Measurements from ENCODE around the gene CD2BP2. TPM values are rescaled to one million over a fixed set of nuclear protein-coding genes. Genes with fewer than 3 reads are reported as not detected.

The CD2BP2 gene
- total and polyA plus RNA-seq, 2 of the 13 experiments (the other 11 are each of a cell fraction or from before 2014, with no cell fraction given): 24.9 to 54.6 TPM

DNA sequence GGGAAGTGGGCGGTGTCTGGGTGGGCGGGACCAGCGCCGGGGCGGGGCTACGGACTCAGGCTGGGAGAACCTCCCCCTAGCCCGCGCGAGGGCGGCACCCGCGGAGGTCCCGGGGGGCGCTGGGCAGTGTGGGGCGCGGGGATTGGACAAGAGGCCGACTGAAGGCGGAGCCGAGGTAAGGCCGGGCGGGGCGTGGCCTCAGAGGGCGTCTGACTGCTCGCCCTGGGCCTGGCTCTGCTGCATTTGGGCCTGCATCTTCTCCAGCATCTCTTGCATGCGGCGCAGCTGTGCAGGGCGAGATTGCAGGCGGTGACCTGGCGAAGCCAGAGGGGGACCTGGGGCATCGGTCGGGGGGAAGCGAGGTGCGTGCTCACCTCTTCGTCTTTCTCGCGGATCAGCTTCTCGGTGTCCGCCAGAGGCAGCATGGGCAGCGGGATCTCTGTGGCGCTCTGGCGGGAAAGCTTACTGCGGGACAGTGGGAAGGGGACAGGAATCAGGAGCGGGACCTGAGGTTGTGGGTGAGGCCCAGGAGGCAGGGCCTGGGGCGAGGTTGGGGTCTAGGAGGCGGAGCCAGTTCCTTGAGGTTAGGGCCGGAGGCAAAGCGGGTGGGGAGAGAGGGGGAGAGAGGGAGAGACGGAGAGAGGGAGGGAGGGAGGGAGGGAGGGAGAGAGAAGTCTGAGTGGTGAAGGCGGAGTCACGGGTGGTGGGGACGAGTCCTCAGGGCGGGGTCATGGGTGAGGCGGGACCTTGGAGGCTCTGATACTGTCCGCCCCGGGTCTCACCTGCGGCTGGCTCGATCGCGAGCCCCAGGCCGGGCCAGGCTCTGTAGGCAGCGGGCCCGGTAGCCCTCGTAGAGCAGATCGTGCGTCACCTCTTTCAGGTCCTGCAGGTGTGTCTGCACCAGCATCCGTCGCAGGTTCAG, 23.4 kb upstream of the CD2BP2 start (continued):
- TF ChIP-seq, protein P1, sequence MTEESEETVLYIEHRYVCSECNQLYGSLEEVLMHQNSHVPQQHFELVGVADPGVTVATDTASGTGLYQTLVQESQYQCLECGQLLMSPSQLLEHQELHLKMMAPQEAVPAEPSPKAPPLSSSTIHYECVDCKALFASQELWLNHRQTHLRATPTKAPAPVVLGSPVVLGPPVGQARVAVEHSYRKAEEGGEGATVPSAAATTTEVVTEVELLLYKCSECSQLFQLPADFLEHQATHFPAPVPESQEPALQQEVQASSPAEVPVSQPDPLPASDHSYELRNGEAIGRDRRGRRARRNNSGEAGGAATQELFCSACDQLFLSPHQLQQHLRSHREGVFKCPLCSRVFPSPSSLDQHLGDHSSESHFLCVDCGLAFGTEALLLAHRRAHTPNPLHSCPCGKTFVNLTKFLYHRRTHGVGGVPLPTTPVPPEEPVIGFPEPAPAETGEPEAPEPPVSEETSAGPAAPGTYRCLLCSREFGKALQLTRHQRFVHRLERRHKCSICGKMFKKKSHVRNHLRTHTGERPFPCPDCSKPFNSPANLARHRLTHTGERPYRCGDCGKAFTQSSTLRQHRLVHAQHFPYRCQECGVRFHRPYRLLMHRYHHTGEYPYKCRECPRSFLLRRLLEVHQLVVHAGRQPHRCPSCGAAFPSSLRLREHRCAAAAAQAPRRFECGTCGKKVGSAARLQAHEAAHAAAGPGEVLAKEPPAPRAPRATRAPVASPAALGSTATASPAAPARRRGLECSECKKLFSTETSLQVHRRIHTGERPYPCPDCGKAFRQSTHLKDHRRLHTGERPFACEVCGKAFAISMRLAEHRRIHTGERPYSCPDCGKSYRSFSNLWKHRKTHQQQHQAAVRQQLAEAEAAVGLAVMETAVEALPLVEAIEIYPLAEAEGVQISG (CRISPR knock-in tag; IDR thresholded peaks at IDR 0.05): peak; percentile 78; the same call in 1 of the 2 replicates
- TF ChIP-seq ZBTB39 (CRISPR knock-in tag; IDR thresholded peaks at IDR 0.05) (no peak), NFKB2 (CRISPR knock-in tag; IDR thresholded peaks at IDR 0.05; ENCODE audit: borderline replicate concordance) (peak; percentile 92), ZNF350 (CRISPR knock-in tag; IDR thresholded peaks at IDR 0.05; ENCODE audit: borderline replicate concordance, low read depth) (peak; percentile 87), POLR2AphosphoS2 (IDR thresholded peaks at IDR 0.05; ENCODE audit: low read depth, low read length) (no peak), ZNF567 (CRISPR knock-in tag; IDR thresholded peaks at IDR 0.05; ENCODE audit: borderline replicate concordance) (peak; percentile 35; the same call in 1 of the 2 replicates), SNRNP70 (IDR thresholded peaks at IDR 0.05; ENCODE audit: low read depth, low read length) (no peak), ZNF839 (CRISPR knock-in tag; IDR thresholded peaks at IDR 0.05; ENCODE audit: borderline replicate concordance) (0 out of 2 replicates have a peak, but pooled peaks have one; percentile 45), PITX1 (CRISPR knock-in tag; IDR thresholded peaks at IDR 0.05) (peak; percentile 47)
- TF ChIP-seq, protein P2, sequence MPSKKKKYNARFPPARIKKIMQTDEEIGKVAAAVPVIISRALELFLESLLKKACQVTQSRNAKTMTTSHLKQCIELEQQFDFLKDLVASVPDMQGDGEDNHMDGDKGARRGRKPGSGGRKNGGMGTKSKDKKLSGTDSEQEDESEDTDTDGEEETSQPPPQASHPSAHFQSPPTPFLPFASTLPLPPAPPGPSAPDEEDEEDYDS (CRISPR knock-in tag; IDR thresholded peaks at IDR 0.05): peak; percentile 94
- TF ChIP-seq, protein P3, sequence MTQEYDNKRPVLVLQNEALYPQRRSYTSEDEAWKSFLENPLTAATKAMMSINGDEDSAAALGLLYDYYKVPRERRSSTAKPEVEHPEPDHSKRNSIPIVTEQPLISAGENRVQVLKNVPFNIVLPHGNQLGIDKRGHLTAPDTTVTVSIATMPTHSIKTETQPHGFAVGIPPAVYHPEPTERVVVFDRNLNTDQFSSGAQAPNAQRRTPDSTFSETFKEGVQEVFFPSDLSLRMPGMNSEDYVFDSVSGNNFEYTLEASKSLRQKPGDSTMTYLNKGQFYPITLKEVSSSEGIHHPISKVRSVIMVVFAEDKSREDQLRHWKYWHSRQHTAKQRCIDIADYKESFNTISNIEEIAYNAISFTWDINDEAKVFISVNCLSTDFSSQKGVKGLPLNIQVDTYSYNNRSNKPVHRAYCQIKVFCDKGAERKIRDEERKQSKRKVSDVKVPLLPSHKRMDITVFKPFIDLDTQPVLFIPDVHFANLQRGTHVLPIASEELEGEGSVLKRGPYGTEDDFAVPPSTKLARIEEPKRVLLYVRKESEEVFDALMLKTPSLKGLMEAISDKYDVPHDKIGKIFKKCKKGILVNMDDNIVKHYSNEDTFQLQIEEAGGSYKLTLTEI (CRISPR knock-in tag; conservative IDR thresholded peaks at IDR 0.05): no peak
- TF ChIP-seq, protein P4, sequence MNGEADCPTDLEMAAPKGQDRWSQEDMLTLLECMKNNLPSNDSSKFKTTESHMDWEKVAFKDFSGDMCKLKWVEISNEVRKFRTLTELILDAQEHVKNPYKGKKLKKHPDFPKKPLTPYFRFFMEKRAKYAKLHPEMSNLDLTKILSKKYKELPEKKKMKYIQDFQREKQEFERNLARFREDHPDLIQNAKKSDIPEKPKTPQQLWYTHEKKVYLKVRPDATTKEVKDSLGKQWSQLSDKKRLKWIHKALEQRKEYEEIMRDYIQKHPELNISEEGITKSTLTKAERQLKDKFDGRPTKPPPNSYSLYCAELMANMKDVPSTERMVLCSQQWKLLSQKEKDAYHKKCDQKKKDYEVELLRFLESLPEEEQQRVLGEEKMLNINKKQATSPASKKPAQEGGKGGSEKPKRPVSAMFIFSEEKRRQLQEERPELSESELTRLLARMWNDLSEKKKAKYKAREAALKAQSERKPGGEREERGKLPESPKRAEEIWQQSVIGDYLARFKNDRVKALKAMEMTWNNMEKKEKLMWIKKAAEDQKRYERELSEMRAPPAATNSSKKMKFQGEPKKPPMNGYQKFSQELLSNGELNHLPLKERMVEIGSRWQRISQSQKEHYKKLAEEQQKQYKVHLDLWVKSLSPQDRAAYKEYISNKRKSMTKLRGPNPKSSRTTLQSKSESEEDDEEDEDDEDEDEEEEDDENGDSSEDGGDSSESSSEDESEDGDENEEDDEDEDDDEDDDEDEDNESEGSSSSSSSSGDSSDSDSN (CRISPR knock-in tag; IDR thresholded peaks at IDR 0.05): peak; percentile 94
- TF ChIP-seq, protein P5, sequence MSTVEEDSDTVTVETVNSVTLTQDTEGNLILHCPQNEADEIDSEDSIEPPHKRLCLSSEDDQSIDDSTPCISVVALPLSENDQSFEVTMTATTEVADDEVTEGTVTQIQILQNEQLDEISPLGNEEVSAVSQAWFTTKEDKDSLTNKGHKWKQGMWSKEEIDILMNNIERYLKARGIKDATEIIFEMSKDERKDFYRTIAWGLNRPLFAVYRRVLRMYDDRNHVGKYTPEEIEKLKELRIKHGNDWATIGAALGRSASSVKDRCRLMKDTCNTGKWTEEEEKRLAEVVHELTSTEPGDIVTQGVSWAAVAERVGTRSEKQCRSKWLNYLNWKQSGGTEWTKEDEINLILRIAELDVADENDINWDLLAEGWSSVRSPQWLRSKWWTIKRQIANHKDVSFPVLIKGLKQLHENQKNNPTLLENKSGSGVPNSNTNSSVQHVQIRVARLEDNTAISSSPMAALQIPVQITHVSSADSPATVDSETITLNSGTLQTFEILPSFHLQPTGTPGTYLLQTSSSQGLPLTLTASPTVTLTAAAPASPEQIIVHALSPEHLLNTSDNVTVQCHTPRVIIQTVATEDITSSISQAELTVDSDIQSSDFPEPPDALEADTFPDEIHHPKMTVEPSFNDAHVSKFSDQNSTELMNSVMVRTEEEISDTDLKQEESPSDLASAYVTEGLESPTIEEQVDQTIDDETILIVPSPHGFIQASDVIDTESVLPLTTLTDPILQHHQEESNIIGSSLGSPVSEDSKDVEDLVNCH (CRISPR knock-in tag; IDR thresholded peaks at IDR 0.05): no peak
- TF ChIP-seq, protein P6, sequence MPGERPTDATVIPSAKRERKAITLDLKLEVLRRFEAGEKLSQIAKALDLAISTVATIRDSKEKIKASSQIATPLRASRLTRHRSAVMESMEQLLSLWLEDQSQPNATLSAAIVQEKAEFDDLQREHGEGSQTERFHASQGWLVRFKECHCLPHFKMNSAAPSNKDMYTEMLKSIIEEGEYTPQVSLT (CRISPR knock-in tag; IDR thresholded peaks at IDR 0.05; ENCODE audit: borderline replicate concordance, low read depth): no peak; the same call in 1 of the 2 replicates
